K562 (cell line): ENCODE data around the gene PRRT1. TPM values are rescaled to one million over a fixed set of nuclear protein-coding genes. Genes with fewer than 3 reads are reported as not detected.
A peak's percentile ranks its signal among the peaks of the same experiment; 100 is the strongest.

Experiments used
- ASH1L ChIP-seq: fragments of 450-650 bp; IDR thresholded peaks from 2 replicates; pipeline ENCODE4 v1.6.1; 2018; ENCODE audit warnings: borderline replicate concordance, mild to moderate bottlenecking, low read depth; ENCODE audit not compliant: partially characterized antibody
- ATF7 ChIP-seq: fragments of 450-650 bp; IDR thresholded peaks from 2 replicates; pipeline ENCODE4 v1.7.1; 2014; ENCODE audit warnings: mild to moderate bottlenecking, moderate library complexity
- BRF1 ChIP-seq: IDR thresholded peaks from 3 replicates; pipeline ENCODE4 v1.6.1; 2011; ENCODE audit warnings: borderline replicate concordance, mild to moderate bottlenecking; ENCODE audit not compliant: insufficient read length; ENCODE audit errors: extremely low read depth
- CREBBP ChIP-seq: IDR thresholded peaks from one replicate; pipeline ENCODE4 v1.6.1; 2012; ENCODE audit warnings: low read depth, mild to moderate bottlenecking, control low read depth, inconsistent platforms, low read length
- CXXC5 ChIP-seq: fragments of 250-450 bp; sonication (Bioruptor Pico); IDR thresholded peaks from 2 replicates; pipeline ENCODE4 v1.8.0; 2022; ENCODE audit warnings: inconsistent platforms, mild to moderate bottlenecking, moderate library complexity
- ESRRB ChIP-seq: fragments of 250-450 bp; sonication (Bioruptor Pico); IDR thresholded peaks from 2 replicates; pipeline ENCODE4 v1.5.0; 2020; ENCODE audit warnings: mild to moderate bottlenecking, moderate library complexity, borderline replicate concordance
- FOS ChIP-seq: IDR thresholded peaks from 3 replicates; pipeline ENCODE4 v1.6.1; 2011; ENCODE audit not compliant: insufficient read length; ENCODE audit errors: extremely low read depth
- HDAC1 ChIP-seq, 2 experiments: fragments of 450-650 bp; IDR thresholded peaks; 2 replicates each; pipeline ENCODE4 v1.6.1; 2016 to 2017; ENCODE audit warnings: inconsistent platforms in 1 of 2, mild to moderate bottlenecking in 1 of 2, moderate library complexity in 1 of 2
- HEY1 ChIP-seq: fragments of 250-450 bp; sonication (Bioruptor Pico); IDR thresholded peaks from 2 replicates; pipeline ENCODE4 v1.5.0; 2020; ENCODE audit warnings: mild to moderate bottlenecking, moderate library complexity, borderline replicate concordance
- IFI16 ChIP-seq: fragments of 250-450 bp; sonication (Bioruptor Pico); IDR thresholded peaks from 2 replicates; pipeline ENCODE4 v2.1.2; 2022; ENCODE audit warnings: mild to moderate bottlenecking, inconsistent platforms
- MAZ ChIP-seq, 2 experiments: fragments of 450-650 bp in 1 of 2; sonication (generic) in 1 of 2; formaldehyde crosslinking; IDR thresholded peaks in 1 of 2; conservative IDR thresholded peaks in 1 of 2; 2 replicates each; pipeline versions ENCODE4 v1.4.0 to v1.5.0; 2020; ENCODE audit warnings: mild to moderate bottlenecking in 1 of 2, missing genetic modification reagents in 1 of 2
- MEIS2 ChIP-seq: fragments of 450-650 bp; IDR thresholded peaks from 2 replicates; pipeline ENCODE4 v1.6.1; 2014; ENCODE audit warnings: mild to moderate bottlenecking; ENCODE audit not compliant: partially characterized antibody
- MTA1 ChIP-seq: fragments of 450-650 bp; IDR thresholded peaks from 2 replicates; pipeline ENCODE4 v1.6.1; 2017; ENCODE audit warnings: borderline replicate concordance
- NFATC3 ChIP-seq: fragments of 450-650 bp; IDR thresholded peaks from 2 replicates; pipeline ENCODE4 v1.6.1; 2017; ENCODE audit warnings: mild to moderate bottlenecking
- PHF20 ChIP-seq: fragments of 450-650 bp; IDR thresholded peaks from 2 replicates; pipeline ENCODE4 v1.6.1; 2018; ENCODE audit not compliant: partially characterized antibody
- RBFOX2 ChIP-seq: fragments of 200-400 bp; formaldehyde crosslinking; IDR thresholded peaks from 2 replicates; pipeline ENCODE4 v1.6.1; 2017; ENCODE audit warnings: low read depth, mild to moderate bottlenecking, low read length, moderate library complexity
- SP2 ChIP-seq: IDR thresholded peaks from 2 replicates; pipeline ENCODE4 v1.6.1; 2011; ENCODE audit warnings: mild to moderate bottlenecking, low read depth, low read length, moderate library complexity; ENCODE audit not compliant: poor library complexity, severe bottlenecking; ENCODE audit errors: extremely low read depth
- SPI1 ChIP-seq: IDR thresholded peaks from 2 replicates; pipeline ENCODE4 v1.6.1; 2011; ENCODE audit warnings: low read depth, low read length, control low read depth, borderline replicate concordance
- SREBF2 ChIP-seq: sonication (generic); formaldehyde crosslinking; IDR thresholded peaks from 2 replicates; pipeline ENCODE4 v1.4.0; 2020; ENCODE audit warnings: mild to moderate bottlenecking, missing genetic modification reagents
- ZNF217 ChIP-seq: sonication (generic); formaldehyde crosslinking; IDR thresholded peaks from 2 replicates; pipeline ENCODE4 v1.8.0; 2022; ENCODE audit warnings: mild to moderate bottlenecking, missing genetic modification reagents
- ZNF253 ChIP-seq: fragments of 250-450 bp; sonication (Bioruptor Pico); conservative IDR thresholded peaks from 2 replicates; pipeline ENCODE4 v1.6.1; 2021; ENCODE audit warnings: mild to moderate bottlenecking
- ZNF384 ChIP-seq: IDR thresholded peaks from 2 replicates; pipeline ENCODE4 v1.6.1; 2012; ENCODE audit warnings: low read depth, low read length, improper control_type of control experiment
- ZNF408 ChIP-seq: fragments of 250-450 bp; sonication (Bioruptor Pico); IDR thresholded peaks from 2 replicates; pipeline ENCODE4 v1.4.0; 2020; ENCODE audit warnings: low read depth, mild to moderate bottlenecking, moderate library complexity
- polyA plus RNA-seq, 8 experiments: library from polyadenylated mRNA; depleted of rRNA in 4 of 8; stranded (reverse) in 5 of 8; unstranded in 3 of 8; fragments of >200 nt; fragmentation: Nextera tagmentation in 2 of 8; fragmentation: Illumina TruSeq in 1 of 8; extraction: Ambion mirVana in 2 of 8; extraction: Trizol in 1 of 8; gene quantifications; 2 replicates each; pipeline versions ENCODE4 v1.2.1 to v1.2.3, GENCODE V29; 2011 to 2014; ENCODE audit warnings: inconsistent platforms in 1 of 8, missing spikeins in 1 of 8
- total RNA-seq, 7 experiments: library from RNA; depleted of rRNA in 6 of 7; stranded (reverse); fragments of >200 nt in 6 of 7; fragmentation: Illumina TruSeq in 2 of 7; extraction: Trizol in 2 of 7; gene quantifications; 2 replicates each; pipeline versions ENCODE4 v1.2.1 to v1.2.3, GENCODE V29; 2011 to 2021; ENCODE audit warnings: low replicate concordance in 1 of 7
- TF ChIP-seq, protein P1 (sequence below): fragments of 450-650 bp; formaldehyde crosslinking; IDR thresholded peaks from 2 replicates; pipeline ENCODE4 v1.4.0; 2022; ENCODE audit warnings: mild to moderate bottlenecking, moderate library complexity
- TF ChIP-seq, protein P2 (sequence below): fragments of 450-650 bp; formaldehyde crosslinking; IDR thresholded peaks from 2 replicates; pipeline ENCODE4 v1.4.0; 2020; ENCODE audit warnings: mild to moderate bottlenecking
- TF ChIP-seq, protein P3 (sequence below), 2 experiments: fragments of 450-650 bp; IDR thresholded peaks; 2 replicates each; pipeline ENCODE4 v1.6.1; 2016

PRRT1 gene
- total and polyA plus RNA-seq, 9 of the 15 experiments (the other 6 are each of a cell fraction or from before 2014, with no cell fraction given): 0.14 to 3.5 (median 0.41) TPM

DNA sequence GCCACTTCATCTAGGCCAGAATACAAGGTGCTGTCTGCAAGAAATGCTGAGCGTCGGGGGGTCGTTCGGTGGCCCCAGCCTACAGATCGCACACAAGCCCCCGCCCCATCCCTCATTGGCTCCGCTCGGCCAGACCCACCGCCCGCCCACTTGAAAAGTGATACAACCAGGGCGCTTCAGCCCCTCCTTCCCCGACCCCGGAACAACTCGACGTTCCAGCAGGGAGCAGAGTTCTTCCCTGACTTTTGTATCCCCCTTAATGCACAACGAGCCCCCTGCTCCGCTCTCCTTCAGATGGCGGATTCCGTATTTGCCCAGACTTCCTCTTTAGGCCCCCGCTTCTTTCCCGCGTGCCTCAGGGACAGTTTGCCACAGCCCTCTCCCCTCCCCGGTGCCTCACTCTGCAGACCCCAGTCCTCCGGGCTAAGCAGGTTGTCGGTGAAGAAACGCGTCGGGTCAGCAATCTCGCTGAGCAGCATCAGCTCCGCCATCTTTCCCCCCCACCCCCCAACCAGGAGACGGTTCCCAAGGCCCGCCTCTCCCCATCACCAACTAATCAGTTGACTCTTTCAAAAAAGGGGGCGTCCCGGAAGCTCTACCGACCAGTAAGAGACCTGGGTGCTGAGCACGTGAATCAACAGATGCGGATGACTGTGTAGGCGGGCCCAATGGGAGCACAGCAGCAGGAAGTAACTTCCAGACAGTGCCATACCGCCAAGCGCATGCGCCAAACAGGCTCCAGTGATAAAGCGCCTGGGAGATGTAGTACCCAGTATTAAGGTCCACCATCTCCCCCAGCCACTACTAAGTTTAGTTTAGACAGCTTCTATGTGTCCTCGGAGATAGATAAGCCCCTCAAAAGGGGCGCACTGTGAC is 23.8 kb downstream of the PRRT1 start, which contains the start of gene ATF6B (continued):
- TF ChIP-seq MAZ (CRISPR knock-in tag; conservative IDR thresholded peaks at IDR 0.05 in 1 of 2, IDR thresholded peaks at IDR 0.05 in 1 of 2) (peak; percentile 69 to 81), ESRRB (no peak), FOS (peak; percentile 86), SP2 (peak; percentile 60), ATF7 (peak; percentile 75), IFI16 (CRISPR knock-in tag) (no peak), RBFOX2 (peak; percentile 81), SREBF2 (CRISPR knock-in tag) (no peak), MTA1 (peak; percentile 31; the same call in 1 of the 2 replicates), SPI1 (peak; percentile 70), CREBBP (no peak), ZNF253 (CRISPR knock-in tag) (no peak), HEY1 (CRISPR knock-in tag) (peak; percentile 40; the same call in 1 of the 2 replicates), MEIS2 (peak; percentile 80), ZNF384 (peak; percentile 14; the same call in 1 of the 2 replicates), BRF1 (no peak), ASH1L (peak; percentile 81), ZNF217 (CRISPR knock-in tag) (no peak), CXXC5 (CRISPR knock-in tag) (0 out of 2 replicates have a peak, but pooled peaks have one; percentile 9), ZNF408 (CRISPR knock-in tag) (no peak), PHF20 (peak; percentile 79), NFATC3 (peak; percentile 62; the same call in 1 of the 2 replicates), HDAC1 (IDR thresholded peaks at IDR 0.05) (peak in 1 of 2 experiments; percentile 83; a peak in 2 of 4 replicates)
- TF ChIP-seq, protein P1, sequence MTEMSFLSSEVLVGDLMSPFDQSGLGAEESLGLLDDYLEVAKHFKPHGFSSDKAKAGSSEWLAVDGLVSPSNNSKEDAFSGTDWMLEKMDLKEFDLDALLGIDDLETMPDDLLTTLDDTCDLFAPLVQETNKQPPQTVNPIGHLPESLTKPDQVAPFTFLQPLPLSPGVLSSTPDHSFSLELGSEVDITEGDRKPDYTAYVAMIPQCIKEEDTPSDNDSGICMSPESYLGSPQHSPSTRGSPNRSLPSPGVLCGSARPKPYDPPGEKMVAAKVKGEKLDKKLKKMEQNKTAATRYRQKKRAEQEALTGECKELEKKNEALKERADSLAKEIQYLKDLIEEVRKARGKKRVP (CRISPR knock-in tag): 0 out of 2 replicates have a peak, but pooled peaks have one; percentile 35
- TF ChIP-seq, protein P2, sequence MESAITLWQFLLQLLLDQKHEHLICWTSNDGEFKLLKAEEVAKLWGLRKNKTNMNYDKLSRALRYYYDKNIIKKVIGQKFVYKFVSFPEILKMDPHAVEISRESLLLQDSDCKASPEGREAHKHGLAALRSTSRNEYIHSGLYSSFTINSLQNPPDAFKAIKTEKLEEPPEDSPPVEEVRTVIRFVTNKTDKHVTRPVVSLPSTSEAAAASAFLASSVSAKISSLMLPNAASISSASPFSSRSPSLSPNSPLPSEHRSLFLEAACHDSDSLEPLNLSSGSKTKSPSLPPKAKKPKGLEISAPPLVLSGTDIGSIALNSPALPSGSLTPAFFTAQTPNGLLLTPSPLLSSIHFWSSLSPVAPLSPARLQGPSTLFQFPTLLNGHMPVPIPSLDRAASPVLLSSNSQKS (CRISPR knock-in tag): no peak
- TF ChIP-seq, protein P3, sequence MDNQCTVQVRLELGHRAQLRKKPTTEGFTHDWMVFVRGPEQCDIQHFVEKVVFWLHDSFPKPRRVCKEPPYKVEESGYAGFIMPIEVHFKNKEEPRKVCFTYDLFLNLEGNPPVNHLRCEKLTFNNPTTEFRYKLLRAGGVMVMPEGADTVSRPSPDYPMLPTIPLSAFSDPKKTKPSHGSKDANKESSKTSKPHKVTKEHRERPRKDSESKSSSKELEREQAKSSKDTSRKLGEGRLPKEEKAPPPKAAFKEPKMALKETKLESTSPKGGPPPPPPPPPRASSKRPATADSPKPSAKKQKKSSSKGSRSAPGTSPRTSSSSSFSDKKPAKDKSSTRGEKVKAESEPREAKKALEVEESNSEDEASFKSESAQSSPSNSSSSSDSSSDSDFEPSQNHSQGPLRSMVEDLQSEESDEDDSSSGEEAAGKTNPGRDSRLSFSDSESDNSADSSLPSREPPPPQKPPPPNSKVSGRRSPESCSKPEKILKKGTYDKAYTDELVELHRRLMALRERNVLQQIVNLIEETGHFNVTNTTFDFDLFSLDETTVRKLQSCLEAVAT (IDR thresholded peaks at IDR 0.05): 0 out of 4 replicates have a peak, but pooled peaks have one; percentile 55 to 56
